ENCODE results near the gene PMAIP1. TPM values are rescaled to one million over a fixed set of nuclear protein-coding genes. Genes with fewer than 3 reads are reported as not detected.

The PMAIP1 gene
- total RNA-seq, 3 donors from 2014 or later: 1.2 to 2.2 (median 2.1) TPM

DNA sequence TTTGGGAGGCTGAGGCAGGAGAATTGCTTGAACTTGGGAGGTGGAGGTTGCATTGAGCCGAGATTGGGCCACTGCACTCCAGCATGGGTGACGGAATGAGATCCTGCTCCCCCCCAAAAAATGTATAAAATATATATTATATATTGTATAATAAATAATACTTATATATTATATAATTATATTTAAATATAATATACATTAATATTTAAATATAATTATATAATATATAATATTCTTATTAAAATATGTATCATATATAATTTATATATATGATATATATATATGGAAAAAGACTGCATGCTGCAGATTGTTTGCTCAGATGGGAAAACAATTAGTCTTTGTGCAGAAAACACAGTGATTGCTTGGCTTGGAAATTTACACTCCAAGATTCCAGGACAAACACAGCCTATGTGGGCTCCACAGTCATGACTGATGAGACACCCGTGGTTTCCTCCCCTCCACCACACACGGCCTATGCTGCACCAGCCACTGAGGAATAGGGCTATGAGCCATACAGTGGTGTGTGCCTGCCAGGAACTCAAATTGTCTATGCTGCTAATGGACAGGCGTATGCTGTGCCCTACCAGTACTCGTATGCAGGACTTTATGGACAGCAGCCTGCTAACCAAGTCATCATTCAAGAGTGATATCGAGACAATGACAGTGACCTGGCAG is 30.0 kb downstream of the PMAIP1 start:
- no peak overlapping the region for H3K4me3 ChIP-seq
- TF ChIP-seq, protein P1, sequence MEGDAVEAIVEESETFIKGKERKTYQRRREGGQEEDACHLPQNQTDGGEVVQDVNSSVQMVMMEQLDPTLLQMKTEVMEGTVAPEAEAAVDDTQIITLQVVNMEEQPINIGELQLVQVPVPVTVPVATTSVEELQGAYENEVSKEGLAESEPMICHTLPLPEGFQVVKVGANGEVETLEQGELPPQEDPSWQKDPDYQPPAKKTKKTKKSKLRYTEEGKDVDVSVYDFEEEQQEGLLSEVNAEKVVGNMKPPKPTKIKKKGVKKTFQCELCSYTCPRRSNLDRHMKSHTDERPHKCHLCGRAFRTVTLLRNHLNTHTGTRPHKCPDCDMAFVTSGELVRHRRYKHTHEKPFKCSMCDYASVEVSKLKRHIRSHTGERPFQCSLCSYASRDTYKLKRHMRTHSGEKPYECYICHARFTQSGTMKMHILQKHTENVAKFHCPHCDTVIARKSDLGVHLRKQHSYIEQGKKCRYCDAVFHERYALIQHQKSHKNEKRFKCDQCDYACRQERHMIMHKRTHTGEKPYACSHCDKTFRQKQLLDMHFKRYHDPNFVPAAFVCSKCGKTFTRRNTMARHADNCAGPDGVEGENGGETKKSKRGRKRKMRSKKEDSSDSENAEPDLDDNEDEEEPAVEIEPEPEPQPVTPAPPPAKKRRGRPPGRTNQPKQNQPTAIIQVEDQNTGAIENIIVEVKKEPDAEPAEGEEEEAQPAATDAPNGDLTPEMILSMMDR (IDR thresholded peaks at IDR 0.05): no peak
- H3K9me3 ChIP-seq: no peaks in the 10 kb centered on the region
- intact Hi-C loops (cut with DNase I, micrococcal nuclease): no loop called here
- no peaks in the 10 kb centered on the region for H3K4me1 ChIP-seq (ENCODE audit: low read depth)
- H3K36me3 ChIP-seq (ENCODE audit: low read depth): no peaks in the 10 kb centered on the region
- ATAC-seq (no peak), DNase-seq (no peak)

GRCh38 chr18:59932401-59932800 is 32.6 kb downstream of the PMAIP1 start:
- H3K4me3 ChIP-seq: no peak overlapping the region
- H3K4me1 ChIP-seq (ENCODE audit: low read depth): no peaks in the 10 kb centered on the region
- no peak for DNase-seq
- no peak for ATAC-seq
- H3K36me3 ChIP-seq (ENCODE audit: low read depth): no peaks in the 10 kb centered on the region
- TF ChIP-seq, protein P1 (IDR thresholded peaks at IDR 0.05): no peak
- intact Hi-C loops (cut with DNase I, micrococcal nuclease): no loop called here
- H3K9me3 ChIP-seq: no peaks in the 10 kb centered on the region

DNA sequence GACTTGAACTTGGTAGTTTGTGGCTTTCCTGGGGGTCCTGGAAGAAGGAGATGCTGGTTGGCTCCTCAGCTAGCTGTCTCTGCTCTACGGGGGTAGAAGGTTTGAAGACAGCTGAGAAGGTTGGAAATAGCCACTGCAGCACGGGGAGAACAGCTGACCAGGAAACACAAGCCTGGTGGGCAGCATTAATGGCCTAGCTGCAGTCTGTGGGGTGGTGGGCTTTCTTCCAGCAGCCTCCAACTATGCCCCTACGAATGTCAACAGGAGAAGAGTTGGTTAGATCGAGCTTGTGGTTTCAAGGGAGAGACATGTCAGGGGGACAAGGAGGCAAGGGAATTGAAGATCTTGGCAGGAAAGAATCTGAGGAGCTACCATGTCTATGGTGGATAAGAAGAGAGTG is 38.9 kb downstream of the PMAIP1 start:
- DNase-seq: no peak
- Histone ChIP-seq H3K4me1 (ENCODE audit: low read depth) (no peaks in the 10 kb centered on the region), H3K4me3 (no peak overlapping the region), H3K36me3 (ENCODE audit: low read depth) (no peaks in the 10 kb centered on the region), H3K9me3 (no peaks in the 10 kb centered on the region)
- intact Hi-C loops (cut with DNase I, micrococcal nuclease): no loop called here
- ATAC-seq: no peak
- TF ChIP-seq, protein P1 (IDR thresholded peaks at IDR 0.05): no peak

GRCh38 chr18:59939127-59939526 is 39.3 kb downstream of the PMAIP1 start:
- H3K4me3 ChIP-seq: no peak overlapping the region
- ATAC-seq (no peak), DNase-seq (no peak)
- no peaks in the 10 kb centered on the region for H3K36me3 ChIP-seq (ENCODE audit: low read depth)
- no peaks in the 10 kb centered on the region for H3K4me1 ChIP-seq (ENCODE audit: low read depth)
- TF ChIP-seq, protein P1 (IDR thresholded peaks at IDR 0.05): no peak
- no peaks in the 10 kb centered on the region for H3K9me3 ChIP-seq
- intact Hi-C loops (cut with DNase I, micrococcal nuclease): no loop called here

DNA sequence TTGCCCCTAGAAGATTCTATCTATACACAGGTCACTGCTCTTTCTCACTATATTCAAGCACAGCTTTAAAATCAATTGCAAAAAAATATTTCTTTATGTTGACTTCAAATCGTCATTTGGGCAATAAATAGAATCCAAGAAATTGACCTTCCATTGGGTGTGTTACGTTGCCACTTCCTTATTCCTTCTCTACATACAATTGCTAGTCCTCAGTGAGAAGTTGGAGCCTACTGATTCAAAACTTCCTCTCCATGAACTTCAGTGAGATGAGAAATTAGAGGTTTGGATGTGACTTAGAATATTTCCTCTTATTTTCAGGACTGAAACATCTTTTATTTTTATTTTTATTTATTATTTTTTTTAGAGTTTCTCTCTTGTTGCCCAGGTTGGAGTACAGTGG is 40.3 kb downstream of the PMAIP1 start:
- H3K4me1 ChIP-seq (ENCODE audit: low read depth): no peaks in the 10 kb centered on the region
- TF ChIP-seq, protein P1 (IDR thresholded peaks at IDR 0.05): no peak
- intact Hi-C loops (cut with DNase I, micrococcal nuclease): no loop called here
- DNase-seq (no peak), ATAC-seq (no peak)
- no peaks in the 10 kb centered on the region for H3K9me3 ChIP-seq
- H3K4me3 ChIP-seq: no peak overlapping the region
- H3K36me3 ChIP-seq (ENCODE audit: low read depth): no peaks in the 10 kb centered on the region

GRCh38 chr18:59941331-59941730 is 41.5 kb downstream of the PMAIP1 start:
- no peak for DNase-seq
- no peak for ATAC-seq
- intact Hi-C loops (cut with DNase I, micrococcal nuclease): no loop called here
- H3K4me3 ChIP-seq: no peak overlapping the region
- no peaks in the 10 kb centered on the region for H3K4me1 ChIP-seq (ENCODE audit: low read depth)
- no peaks in the 10 kb centered on the region for H3K36me3 ChIP-seq (ENCODE audit: low read depth)
- H3K9me3 ChIP-seq: no peaks in the 10 kb centered on the region
- TF ChIP-seq, protein P1 (IDR thresholded peaks at IDR 0.05): no peak

Data from mucosa of descending colon (tissue), 3 donors.